GM12878 (cell line): ENCODE results near the gene GADD45A.

ENCODE experiments used
- BHLHE40 ChIP-seq, 2 experiments: fragments of 450-650 bp in 1 of 2; IDR thresholded peaks; 2 replicates each; pipeline ENCODE4 v1.6.1; 2011 to 2017; ENCODE audit warnings: low read depth in 2 of 2, borderline replicate concordance in 1 of 2, improper control_type of control experiment in 1 of 2, low read length in 1 of 2, mild to moderate bottlenecking in 1 of 2
- CHD4 ChIP-seq: fragments of 200-600 bp; sonication (generic); IDR thresholded peaks from 2 replicates; pipeline ENCODE4 v1.6.1; 2016; ENCODE audit warnings: mild to moderate bottlenecking
- CTCF ChIP-seq, 3 experiments: IDR thresholded peaks in 2 of 3; conservative IDR thresholded peaks in 1 of 3; 2 replicates each; pipeline ENCODE4 v1.5.1; 2011; ENCODE audit warnings: low read depth in 3 of 3, low read length in 3 of 3, mild to moderate bottlenecking in 3 of 3, control low read depth in 2 of 3, moderate library complexity in 2 of 3, inconsistent platforms in 1 of 3, mixed read lengths in 1 of 3; ENCODE audit not compliant: control insufficient read depth in 2 of 3, insufficient read depth in 1 of 3; ENCODE audit errors: extremely low read depth in 1 of 3
- EZH2 ChIP-seq: IDR thresholded peaks from 2 replicates; pipeline ENCODE4 v1.6.1; 2012; ENCODE audit warnings: low read depth, mild to moderate bottlenecking, control low read depth, inconsistent platforms, low read length, borderline replicate concordance; ENCODE audit not compliant: control insufficient read depth
- GABPA ChIP-seq: IDR thresholded peaks from 2 replicates; pipeline ENCODE4 v1.6.1; 2014; ENCODE audit warnings: antibody characterized with exemption, low read depth, mild to moderate bottlenecking, inconsistent platforms
- IRF3 ChIP-seq: fragments of 450-650 bp; IDR thresholded peaks from 2 replicates; pipeline ENCODE4 v1.6.1; 2014; ENCODE audit warnings: mild to moderate bottlenecking
- RB1 ChIP-seq: fragments of 450-650 bp; formaldehyde crosslinking; IDR thresholded peaks from 2 replicates; pipeline ENCODE4 v1.6.1; 2017; ENCODE audit warnings: mild to moderate bottlenecking, borderline replicate concordance
- SMARCA5 ChIP-seq: fragments of 450-650 bp; IDR thresholded peaks from 2 replicates; pipeline ENCODE4 v1.6.1; 2017; ENCODE audit warnings: mild to moderate bottlenecking
- SRF ChIP-seq, 2 experiments: IDR thresholded peaks; 2 replicates each; pipeline ENCODE4 v1.6.1; 2011; ENCODE audit warnings: low read depth in 2 of 2, low read length in 2 of 2, mild to moderate bottlenecking in 1 of 2, moderate library complexity in 1 of 2
- TAF1 ChIP-seq: IDR thresholded peaks from 2 replicates; pipeline ENCODE4 v1.6.1; 2011; ENCODE audit warnings: mild to moderate bottlenecking, low read depth, low read length, borderline replicate concordance
- YY1 ChIP-seq: IDR thresholded peaks from 2 replicates; pipeline ENCODE4 v1.6.1; 2011; ENCODE audit warnings: low read depth, mild to moderate bottlenecking, low read length
- ZBTB40 ChIP-seq: fragments of 450-650 bp; IDR thresholded peaks from 2 replicates; pipeline ENCODE4 v1.6.1; 2016; ENCODE audit warnings: mild to moderate bottlenecking, moderate library complexity, borderline replicate concordance
- ZNF592 ChIP-seq: fragments of 450-650 bp; IDR thresholded peaks from 2 replicates; pipeline ENCODE4 v1.6.1; 2017; ENCODE audit warnings: mild to moderate bottlenecking, moderate library complexity
- TF ChIP-seq, protein P1 (sequence below): IDR thresholded peaks from 2 replicates; pipeline ENCODE4 v1.6.1; 2012; ENCODE audit warnings: low read depth, low read length, improper control_type of control experiment

- TF ChIP-seq BHLHE40 (IDR thresholded peaks at IDR 0.05; ENCODE audit: borderline replicate concordance in 1 of 2, low read depth in 2 of 2, low read length in 1 of 2) (no peak), YY1 (no peak), SRF (IDR thresholded peaks at IDR 0.05; ENCODE audit: low read depth in 2 of 2, low read length in 2 of 2) (no peak), RB1 (no peak), CTCF (IDR thresholded peaks at IDR 0.05 in 2 of 3, conservative IDR thresholded peaks at IDR 0.05 in 1 of 3; ENCODE audit: control insufficient read depth in 2 of 3, extremely low read depth in 1 of 3, insufficient read depth in 1 of 3, low read depth in 3 of 3, low read length in 3 of 3) (no peak), IRF3 (no peak), SMARCA5 (0 out of 2 replicates have a peak, but pooled peaks have one; percentile 34), GABPA (no peak), ZNF592 (no peak), TAF1 (no peak), EZH2 (no peak), CHD4 (no peak), ZBTB40 (no peak)
- TF ChIP-seq, protein P1, sequence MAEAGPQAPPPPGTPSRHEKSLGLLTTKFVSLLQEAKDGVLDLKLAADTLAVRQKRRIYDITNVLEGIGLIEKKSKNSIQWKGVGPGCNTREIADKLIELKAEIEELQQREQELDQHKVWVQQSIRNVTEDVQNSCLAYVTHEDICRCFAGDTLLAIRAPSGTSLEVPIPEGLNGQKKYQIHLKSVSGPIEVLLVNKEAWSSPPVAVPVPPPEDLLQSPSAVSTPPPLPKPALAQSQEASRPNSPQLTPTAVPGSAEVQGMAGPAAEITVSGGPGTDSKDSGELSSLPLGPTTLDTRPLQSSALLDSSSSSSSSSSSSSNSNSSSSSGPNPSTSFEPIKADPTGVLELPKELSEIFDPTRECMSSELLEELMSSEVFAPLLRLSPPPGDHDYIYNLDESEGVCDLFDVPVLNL = no peak
Measured at GRCh38 chr1:67732750-67733151, 47.8 kb downstream of the GADD45A start.
